Measurements from ENCODE around the gene CBR4.
"Not testable (repeated sequence)": the region's sequence is repeated elsewhere in the genome, so short reads cannot be mapped to it uniquely, and the experiment has no call there.

CBR4 gene

GRCh38 chr4:169044714-169045447 lies 34.8 kb upstream of the CBR4 start:
- TF ChIP-seq JUND (IDR thresholded peaks at IDR 0.05; ENCODE audit: low read depth): no peak
- in situ Hi-C loops (cut with HindIII; ENCODE audit: low pct_unique_long_range_greater_than_20kb, low sequenced_read_pairs): no loop called here
- no peak for DNase-seq (ENCODE audit: low read depth in 1 of 2, low spot score in 1 of 2)

DNA sequence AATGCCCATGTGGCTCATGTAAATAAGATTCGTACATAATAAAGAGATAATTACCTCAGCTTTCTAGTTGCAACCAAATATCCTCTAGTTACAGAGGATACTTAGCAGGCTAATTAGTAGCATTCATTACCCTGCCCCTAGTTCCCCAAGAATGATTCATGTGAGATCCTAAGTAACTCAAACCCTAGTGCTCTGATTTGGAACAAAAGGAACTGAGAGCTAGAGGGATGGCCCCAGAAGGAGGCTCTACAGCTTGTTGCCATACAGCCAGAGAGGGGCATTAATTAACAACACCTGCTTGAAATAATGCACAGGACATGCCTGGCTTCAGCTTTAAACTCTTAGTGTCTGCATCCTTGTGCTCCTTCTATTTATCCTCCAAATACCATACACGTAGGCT lies 32.6 kb upstream of the CBR4 start:
- no peak for TF ChIP-seq JUND (IDR thresholded peaks at IDR 0.05; ENCODE audit: low read depth)
- in situ Hi-C loops (cut with HindIII; ENCODE audit: low pct_unique_long_range_greater_than_20kb, low sequenced_read_pairs): no loop called here
- DNase-seq (ENCODE audit: low read depth in 1 of 2, low spot score in 1 of 2): no peak

DNA sequence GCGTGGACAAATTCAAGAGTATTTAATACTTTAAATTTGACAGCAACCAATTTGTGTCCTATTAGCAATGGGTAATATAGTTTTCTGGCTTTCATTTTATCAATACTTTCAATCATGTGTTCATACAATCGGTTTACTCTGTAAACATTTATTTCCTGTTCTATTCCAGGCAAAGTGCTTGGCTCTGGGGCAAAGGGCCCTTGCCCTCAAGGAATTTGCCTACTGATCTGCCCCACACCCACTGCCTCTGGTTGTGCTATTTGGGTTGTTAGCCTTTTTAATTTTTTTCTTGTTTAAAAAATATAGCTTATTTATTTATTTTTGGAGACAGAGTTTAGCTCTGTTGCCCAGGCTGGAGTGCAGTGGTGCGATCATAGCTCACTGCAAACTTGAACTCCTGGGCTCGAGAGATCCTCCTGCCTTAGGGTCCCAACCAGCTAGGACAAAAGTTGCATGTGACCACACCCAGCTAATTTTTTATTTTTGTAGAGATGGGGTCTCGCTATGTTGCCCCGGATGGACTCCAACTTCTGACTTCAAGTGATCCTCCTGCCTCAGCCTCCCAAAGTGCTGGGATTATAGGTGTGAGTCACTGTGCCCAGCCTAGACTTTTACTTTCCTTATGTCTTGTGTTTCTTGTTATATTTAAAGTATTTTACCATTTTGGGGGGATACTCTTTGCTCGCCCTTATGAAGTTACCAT lies 30.7 kb upstream of the CBR4 start:
- in situ Hi-C loops (cut with HindIII; ENCODE audit: low pct_unique_long_range_greater_than_20kb, low sequenced_read_pairs): no loop called here
- TF ChIP-seq JUND (IDR thresholded peaks at IDR 0.05; ENCODE audit: low read depth): no peak
- no peak for DNase-seq (ENCODE audit: low read depth in 1 of 2, low spot score in 1 of 2)

DNA sequence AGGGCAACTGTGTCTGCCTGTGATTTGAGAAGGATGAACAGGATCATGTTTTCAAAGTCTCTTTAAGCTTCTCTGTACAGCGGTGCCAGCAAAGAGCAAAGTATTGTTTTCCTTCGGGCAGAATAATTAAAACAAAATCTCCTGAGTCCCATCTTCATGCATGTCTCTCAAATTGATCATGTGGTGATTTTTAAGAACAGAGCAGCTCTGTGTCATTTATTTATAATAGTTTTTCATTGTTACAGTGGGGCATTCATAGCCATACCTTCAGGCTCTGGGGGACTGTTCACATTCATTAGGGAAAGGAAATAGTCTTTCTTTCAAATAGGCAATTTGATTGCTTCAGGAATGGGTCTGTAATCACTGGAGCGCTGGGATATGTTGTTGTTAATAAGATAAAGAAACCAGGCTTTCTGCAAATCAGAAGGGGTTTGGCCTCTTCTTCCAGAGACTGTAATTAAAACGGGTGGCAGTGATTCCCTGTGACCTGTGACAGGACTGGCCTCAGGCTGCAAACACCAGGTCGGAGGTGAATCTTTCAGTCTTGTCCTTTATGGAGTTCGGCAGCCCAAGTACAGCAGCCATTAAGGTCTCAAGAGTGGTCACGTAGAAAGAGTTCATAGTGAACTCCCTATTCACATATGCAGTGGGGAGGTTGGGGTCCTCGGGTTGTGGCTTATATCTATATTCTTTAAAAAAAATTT lies 29.3 kb upstream of the CBR4 start:
- in situ Hi-C loops (cut with HindIII; ENCODE audit: low pct_unique_long_range_greater_than_20kb, low sequenced_read_pairs): no loop called here
- TF ChIP-seq JUND (IDR thresholded peaks at IDR 0.05; ENCODE audit: low read depth): no peak
- no peak for DNase-seq (ENCODE audit: low read depth in 1 of 2, low spot score in 1 of 2)

GRCh38 chr4:169037506-169037905 lies 27.5 kb upstream of the CBR4 start:
- no peak for TF ChIP-seq JUND (IDR thresholded peaks at IDR 0.05; ENCODE audit: low read depth)
- no peak for DNase-seq (ENCODE audit: low read depth in 1 of 2, low spot score in 1 of 2)
- in situ Hi-C loops (cut with HindIII; ENCODE audit: low pct_unique_long_range_greater_than_20kb, low sequenced_read_pairs): no loop called here

- DNase-seq (ENCODE audit: low read depth in 1 of 2, low spot score in 1 of 2); in situ Hi-C loops (cut with HindIII; ENCODE audit: low pct_unique_long_range_greater_than_20kb, low sequenced_read_pairs): not testable (repeated sequence)
These were observed 26.0 kb upstream of the CBR4 start for GRCh38 chr4:169035871-169036620.

DNA sequence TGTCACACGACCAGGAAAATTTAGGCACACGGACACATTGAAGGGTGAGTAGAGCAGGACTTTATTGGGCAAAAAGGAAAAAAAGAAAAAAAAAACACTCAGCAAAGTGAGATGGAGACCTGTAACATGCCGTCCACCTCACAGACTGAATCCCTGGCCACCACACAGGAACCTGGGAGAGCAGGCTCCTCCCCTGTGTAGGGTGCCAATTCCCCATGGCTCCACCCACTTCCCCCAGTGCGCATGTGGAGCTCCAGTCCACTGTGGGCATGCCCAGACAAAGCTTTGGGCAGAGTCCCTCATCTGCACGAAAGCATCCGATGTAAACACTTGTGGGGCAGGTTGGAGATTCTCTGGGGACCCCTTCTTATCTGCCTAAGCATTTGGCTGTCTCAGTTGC lies 23.6 kb upstream of the CBR4 start:
- TF ChIP-seq JUND (IDR thresholded peaks at IDR 0.05; ENCODE audit: low read depth): no peak
- in situ Hi-C loops (cut with HindIII; ENCODE audit: low pct_unique_long_range_greater_than_20kb, low sequenced_read_pairs): no loop called here
- peak in 1 of 2 experiments; percentile 73 for DNase-seq (ENCODE audit: low read depth in 1 of 2, low spot score in 1 of 2)

DNA sequence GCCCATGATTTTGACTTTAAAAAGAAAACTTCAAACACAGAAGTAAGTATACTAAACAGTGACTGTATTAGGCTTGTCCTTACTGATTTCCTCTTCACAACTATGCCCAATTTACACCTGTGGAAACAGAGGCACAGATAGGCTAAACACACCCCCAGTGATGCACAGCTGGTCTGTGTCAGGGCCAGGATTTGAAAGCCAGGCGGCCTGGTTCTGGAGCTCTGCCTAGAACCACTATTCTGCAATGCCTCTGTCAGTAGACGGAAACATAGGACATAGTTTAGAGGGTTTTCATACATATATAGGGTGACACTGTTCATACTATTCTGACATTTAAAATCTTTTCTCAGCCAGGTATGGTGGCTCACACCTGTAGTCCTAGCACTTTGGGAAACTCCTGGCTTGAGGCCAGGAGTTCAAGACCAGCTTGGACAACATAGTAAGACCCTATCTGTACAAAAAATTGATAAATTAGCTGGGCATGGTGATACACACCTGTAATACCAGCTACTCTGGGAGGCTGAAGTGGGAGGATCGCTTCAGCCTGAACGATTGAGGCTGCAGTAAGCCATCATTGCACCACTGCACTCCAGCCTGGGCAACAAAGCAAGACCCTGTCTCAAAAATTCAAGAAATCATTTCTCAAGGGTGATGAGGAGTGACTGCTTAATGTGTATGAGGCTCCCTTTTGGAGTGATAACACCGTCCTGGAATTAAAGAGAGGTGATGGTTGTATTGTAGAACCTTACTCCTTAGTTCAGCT lies 23.0 kb upstream of the CBR4 start:
- no peak for DNase-seq (ENCODE audit: low read depth in 1 of 2, low spot score in 1 of 2)
- in situ Hi-C loops (cut with HindIII; ENCODE audit: low pct_unique_long_range_greater_than_20kb, low sequenced_read_pairs): no loop called here
- no peak for TF ChIP-seq JUND (IDR thresholded peaks at IDR 0.05; ENCODE audit: low read depth)

- in situ Hi-C loops (cut with HindIII; ENCODE audit: low pct_unique_long_range_greater_than_20kb, low sequenced_read_pairs): no loop called here
- TF ChIP-seq JUND (IDR thresholded peaks at IDR 0.05; ENCODE audit: low read depth): no peak
- no peak for DNase-seq (ENCODE audit: low read depth in 1 of 2, low spot score in 1 of 2)
These were observed 22.1 kb upstream of the CBR4 start for GRCh38 chr4:169032194-169032593.

- DNase-seq (ENCODE audit: low read depth in 1 of 2, low spot score in 1 of 2): no peak
- no peak for TF ChIP-seq JUND (IDR thresholded peaks at IDR 0.05; ENCODE audit: low read depth)
- in situ Hi-C loops (cut with HindIII; ENCODE audit: low pct_unique_long_range_greater_than_20kb, low sequenced_read_pairs): no loop called here
These were observed 21.3 kb upstream of the CBR4 start for GRCh38 chr4:169031392-169031791.

GRCh38 chr4:169030562-169030982 lies 20.5 kb upstream of the CBR4 start:
- in situ Hi-C loops (cut with HindIII; ENCODE audit: low pct_unique_long_range_greater_than_20kb, low sequenced_read_pairs): no loop called here
- DNase-seq (ENCODE audit: low read depth in 1 of 2, low spot score in 1 of 2): no peak
- no peak for TF ChIP-seq JUND (IDR thresholded peaks at IDR 0.05; ENCODE audit: low read depth)

GRCh38 chr4:169029947-169030346 lies 19.9 kb upstream of the CBR4 start:
- in situ Hi-C loops (cut with HindIII; ENCODE audit: low pct_unique_long_range_greater_than_20kb, low sequenced_read_pairs): no loop called here
- no peak for TF ChIP-seq JUND (IDR thresholded peaks at IDR 0.05; ENCODE audit: low read depth)

More at GRCh38 chr4:169029947-169030346, 19.9 kb upstream of the CBR4 start:
- DNase-seq (ENCODE audit: low read depth in 1 of 2, low spot score in 1 of 2): no peak

Measured in T47D (cell line).